Muscle layer of duodenum (tissue), 2 donors: ENCODE results near the gene TOLLIP.
"Not testable (repeated sequence)": the region's sequence is repeated elsewhere in the genome, so short reads cannot be mapped to it uniquely, and the experiment has no call there.

Experiments used
- H3K27ac ChIP-seq: one replicate; pipeline ENCODE4 v1.7.0; 2013; ENCODE audit warnings: mild to moderate bottlenecking, low read length
- H3K27me3 ChIP-seq: one replicate; pipeline ENCODE4 v1.7.0; 2013; ENCODE audit warnings: low read depth, mild to moderate bottlenecking, control low read depth, low read length
- H3K36me3 ChIP-seq, 2 donors: one replicate each; pipeline ENCODE4 v1.7.0; 2013; ENCODE audit warnings: low read length in 2 of 2, control low read depth in 1 of 2, mild to moderate bottlenecking in 1 of 2; ENCODE audit not compliant: insufficient read depth in 2 of 2, control insufficient read depth in 1 of 2
- H3K4me1 ChIP-seq, 2 donors: one replicate each; pipeline ENCODE4 v1.7.0; 2013; ENCODE audit warnings: low read length in 2 of 2, mild to moderate bottlenecking in 2 of 2, control low read depth in 1 of 2, moderate library complexity in 1 of 2; ENCODE audit not compliant: insufficient read depth in 2 of 2, control insufficient read depth in 1 of 2
- H3K4me3 ChIP-seq, 2 donors: one replicate each; pipeline ENCODE4 v1.7.0; 2013; ENCODE audit warnings: low read length in 2 of 2, low read depth in 1 of 2, mild to moderate bottlenecking in 1 of 2
- H3K9me3 ChIP-seq, 2 donors: one replicate each; pipeline ENCODE4 v1.7.0; 2013; ENCODE audit warnings: low read length in 2 of 2, control low read depth in 1 of 2, mild to moderate bottlenecking in 1 of 2; ENCODE audit not compliant: control insufficient read depth in 1 of 2
- donor health status: healthy.

Gene TOLLIP

GRCh38 chr11:1245717-1246116 lies 63.7 kb downstream of the TOLLIP start:
- H3K27me3 ChIP-seq, H3K4me1 ChIP-seq, H3K9me3 ChIP-seq, H3K27ac ChIP-seq, H3K4me3 ChIP-seq, H3K36me3 ChIP-seq: not testable (repeated sequence)

DNA sequence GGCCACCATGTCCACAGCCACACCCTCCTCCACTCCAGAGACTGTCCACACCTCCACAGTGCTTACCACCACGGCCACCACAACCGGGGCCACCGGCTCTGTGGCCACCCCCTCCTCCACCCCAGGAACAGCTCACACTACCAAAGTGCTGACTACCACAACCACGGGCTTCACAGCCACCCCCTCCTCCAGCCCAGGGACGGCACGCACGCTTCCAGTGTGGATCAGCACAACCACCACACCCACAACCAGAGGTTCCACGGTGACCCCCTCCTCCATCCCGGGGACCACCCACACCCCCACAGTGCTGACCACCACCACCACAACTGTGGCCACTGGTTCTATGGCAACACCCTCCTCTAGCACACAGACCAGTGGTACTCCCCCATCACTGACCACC lies 64.9 kb downstream of the TOLLIP start:
- not testable (repeated sequence) for H3K27me3 ChIP-seq, H3K4me1 ChIP-seq, H3K27ac ChIP-seq, H3K9me3 ChIP-seq, H3K36me3 ChIP-seq, H3K4me3 ChIP-seq

- H3K27ac ChIP-seq, H3K4me3 ChIP-seq, H3K27me3 ChIP-seq, H3K36me3 ChIP-seq, H3K4me1 ChIP-seq, H3K9me3 ChIP-seq: not testable (repeated sequence)
These were observed 65.9 kb downstream of the TOLLIP start for GRCh38 chr11:1243521-1243920.

DNA sequence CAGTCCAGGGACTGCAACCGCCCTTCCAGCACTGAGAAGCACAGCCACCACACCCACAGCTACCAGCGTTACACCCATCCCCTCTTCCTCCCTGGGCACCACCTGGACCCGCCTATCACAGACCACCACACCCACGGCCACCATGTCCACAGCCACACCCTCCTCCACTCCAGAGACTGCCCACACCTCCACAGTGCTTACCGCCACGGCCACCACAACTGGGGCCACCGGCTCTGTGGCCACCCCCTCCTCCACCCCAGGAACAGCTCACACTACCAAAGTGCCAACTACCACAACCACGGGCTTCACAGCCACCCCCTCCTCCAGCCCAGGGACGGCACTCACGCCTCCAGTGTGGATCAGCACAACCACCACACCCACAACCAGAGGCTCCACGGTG lies 66.7 kb downstream of the TOLLIP start:
- not testable (repeated sequence) for H3K4me3 ChIP-seq, H3K36me3 ChIP-seq, H3K9me3 ChIP-seq, H3K27ac ChIP-seq, H3K4me1 ChIP-seq, H3K27me3 ChIP-seq

GRCh38 chr11:1242289-1242688 lies 67.1 kb downstream of the TOLLIP start:
- peaks cover 0 to 2% of the 10 kb centered on the region in 2 donors for H3K9me3 ChIP-seq
- H3K4me1 ChIP-seq, result no peaks in the 10 kb centered on the region

DNA sequence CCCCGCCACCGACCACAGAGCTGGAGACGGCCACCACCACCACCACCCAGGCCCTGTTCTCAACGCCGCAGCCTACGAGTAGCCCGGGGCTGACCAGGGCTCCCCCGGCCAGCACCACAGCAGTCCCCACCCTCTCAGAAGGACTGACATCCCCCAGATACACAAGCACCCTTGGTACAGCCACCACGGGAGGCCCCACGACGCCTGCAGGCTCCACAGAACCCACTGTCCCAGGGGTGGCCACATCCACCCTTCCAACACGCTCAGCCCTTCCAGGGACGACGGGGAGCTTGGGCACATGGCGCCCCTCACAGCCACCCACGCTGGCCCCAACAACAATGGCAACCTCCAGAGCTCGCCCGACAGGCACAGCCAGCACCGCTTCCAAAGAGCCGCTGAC lies 67.7 kb downstream of the TOLLIP start:
- Histone ChIP-seq H3K27me3 (no peaks in the 10 kb centered on the region), H3K4me3 (no peak overlapping the region), H3K36me3 (no peaks in the 10 kb centered on the region), H3K27ac (no peak overlapping the region), H3K4me1 (no peaks in the 10 kb centered on the region), H3K9me3 (peaks cover 0 to 2% of the 10 kb centered on the region in 2 donors)

More at GRCh38 chr11:1242289-1242688, 67.1 kb downstream of the TOLLIP start:
- Histone ChIP-seq H3K36me3 (no peaks in the 10 kb centered on the region), H3K27ac (no peak overlapping the region), H3K27me3 (no peaks in the 10 kb centered on the region), H3K4me3 (no peak overlapping the region)

DNA sequence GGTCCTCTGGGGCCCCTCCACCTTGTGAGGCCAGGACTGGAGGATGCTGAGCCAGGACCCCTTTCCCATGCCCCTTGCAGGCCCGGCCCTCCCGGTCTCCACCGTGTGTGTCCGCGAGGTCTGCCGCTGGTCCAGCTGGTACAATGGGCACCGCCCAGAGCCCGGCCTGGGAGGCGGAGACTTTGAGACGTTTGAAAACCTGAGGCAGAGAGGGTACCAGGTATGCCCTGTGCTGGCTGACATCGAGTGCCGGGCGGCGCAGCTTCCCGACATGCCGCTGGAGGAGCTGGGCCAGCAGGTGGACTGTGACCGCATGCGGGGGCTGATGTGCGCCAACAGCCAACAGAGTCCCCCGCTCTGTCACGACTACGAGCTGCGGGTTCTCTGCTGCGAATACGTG lies 68.7 kb downstream of the TOLLIP start:
- H3K36me3 ChIP-seq, result no peaks in the 10 kb centered on the region
- no peak overlapping the region for H3K4me3 ChIP-seq
- no peaks in the 10 kb centered on the region for H3K4me1 ChIP-seq
- no peaks in the 10 kb centered on the region for H3K27me3 ChIP-seq
- H3K9me3 ChIP-seq, result peaks cover 0 to 2% of the 10 kb centered on the region in 2 donors
- no peak overlapping the region for H3K27ac ChIP-seq

DNA sequence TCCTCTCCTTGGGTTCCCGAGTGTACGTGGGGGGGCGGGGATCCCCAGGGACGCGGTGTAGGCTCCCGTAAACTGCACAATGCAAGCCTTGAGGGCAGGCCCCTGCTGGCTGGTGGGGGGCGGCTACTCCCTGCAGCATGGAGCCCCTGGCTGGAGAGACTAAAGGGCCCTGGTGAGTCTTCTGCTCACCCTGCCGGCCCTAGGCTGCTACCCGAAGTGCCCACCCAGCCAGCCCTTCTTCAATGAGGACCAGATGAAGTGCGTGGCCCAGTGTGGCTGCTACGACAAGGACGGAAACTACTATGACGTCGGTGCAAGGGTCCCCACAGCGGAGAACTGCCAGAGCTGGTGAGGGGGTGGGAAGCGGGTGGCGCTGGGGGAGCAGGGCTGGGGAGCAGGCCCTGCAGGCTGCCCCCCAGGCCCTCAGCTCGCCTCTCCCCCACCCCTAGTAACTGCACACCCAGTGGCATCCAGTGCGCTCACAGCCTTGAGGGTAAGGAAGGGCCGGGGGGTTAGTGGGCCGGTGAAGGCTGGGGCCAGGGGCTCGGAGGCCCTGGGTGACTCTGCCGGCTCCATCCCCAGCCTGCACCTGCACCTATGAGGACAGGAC lies 69.7 kb downstream of the TOLLIP start:
- no peaks in the 10 kb centered on the region for H3K27me3 ChIP-seq
- no peak overlapping the region for H3K27ac ChIP-seq
- no peaks in the 10 kb centered on the region for H3K4me1 ChIP-seq
- H3K9me3 ChIP-seq, result peaks cover 0 to 2% of the 10 kb centered on the region in 2 donors
- no peaks in the 10 kb centered on the region for H3K36me3 ChIP-seq
- H3K4me3 ChIP-seq, result no peak overlapping the region

DNA sequence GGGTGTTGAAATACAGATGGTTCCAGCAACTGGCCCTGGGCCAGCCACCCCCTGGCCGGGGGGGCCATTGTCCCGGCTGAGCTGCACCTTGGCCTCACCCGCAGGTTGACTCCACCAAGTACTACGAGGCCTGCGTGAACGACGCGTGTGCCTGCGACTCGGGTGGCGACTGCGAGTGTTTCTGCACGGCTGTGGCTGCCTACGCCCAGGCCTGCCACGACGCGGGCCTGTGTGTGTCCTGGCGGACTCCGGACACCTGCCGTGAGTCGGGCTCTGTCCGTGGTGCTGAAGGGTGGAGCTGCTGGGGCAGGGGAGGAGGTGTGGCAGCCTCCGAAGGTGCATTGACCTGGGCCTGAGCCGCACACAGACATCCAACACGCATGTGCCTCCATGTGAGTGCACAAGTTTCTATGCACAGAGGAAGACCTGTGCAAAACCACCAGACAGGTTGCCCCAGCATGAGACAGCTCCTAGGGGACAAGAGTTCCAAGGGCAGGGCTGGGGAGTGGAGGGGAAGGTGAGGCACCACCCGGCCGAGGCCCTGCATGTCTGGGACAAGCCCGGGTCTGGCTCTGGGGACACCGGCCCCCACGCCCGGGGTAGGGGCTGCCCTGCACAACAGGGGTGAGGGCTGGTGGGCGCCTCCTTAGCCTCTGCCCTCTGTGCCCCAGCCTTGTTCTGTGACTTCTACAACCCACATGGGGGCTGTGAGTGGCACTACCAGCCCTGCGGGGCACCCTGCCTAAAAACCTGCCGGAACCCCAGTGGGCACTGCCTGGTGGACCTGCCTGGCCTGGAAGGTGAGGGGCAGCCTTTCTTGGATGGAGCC lies 70.5 kb downstream of the TOLLIP start:
- no peaks in the 10 kb centered on the region for H3K36me3 ChIP-seq
- no peaks in the 10 kb centered on the region for H3K27me3 ChIP-seq
- peaks cover 0 to 2% of the 10 kb centered on the region in 2 donors for H3K9me3 ChIP-seq
- H3K27ac ChIP-seq, result no peak overlapping the region
- no peaks in the 10 kb centered on the region for H3K4me1 ChIP-seq
- H3K4me3 ChIP-seq, result no peak overlapping the region

GRCh38 chr11:1237851-1238250 lies 71.6 kb downstream of the TOLLIP start:
- no peaks in the 10 kb centered on the region for H3K4me1 ChIP-seq
- H3K36me3 ChIP-seq, result no peaks in the 10 kb centered on the region
- peaks cover 0 to 2% of the 10 kb centered on the region in 2 donors for H3K9me3 ChIP-seq
- H3K4me3 ChIP-seq, result no peak overlapping the region
- no peaks in the 10 kb centered on the region for H3K27me3 ChIP-seq
- no peak overlapping the region for H3K27ac ChIP-seq

- H3K36me3 ChIP-seq, result no peaks in the 10 kb centered on the region
- no peak overlapping the region for H3K27ac ChIP-seq
- H3K27me3 ChIP-seq, result no peaks in the 10 kb centered on the region
- H3K4me1 ChIP-seq, result no peaks in the 10 kb centered on the region
- H3K4me3 ChIP-seq, result no peak overlapping the region
- no peaks in the 10 kb centered on the region for H3K9me3 ChIP-seq
These were observed 72.3 kb downstream of the TOLLIP start for GRCh38 chr11:1237128-1237580.
